HepG2 (cell line): ENCODE results near the gene JAG1. TPM values are rescaled to one million over a fixed set of nuclear protein-coding genes. Genes with fewer than 3 reads are reported as not detected.

Experiments
- CENPX ChIP-seq: sonication (generic); formaldehyde crosslinking; IDR thresholded peaks from 2 replicates; pipeline ENCODE4 v1.9.0; 2021; ENCODE audit warnings: mild to moderate bottlenecking, missing genetic modification reagents, moderate library complexity
- FOXJ3 ChIP-seq: sonication (generic); formaldehyde crosslinking; IDR thresholded peaks from 2 replicates; pipeline ENCODE4 v1.4.0; 2020; ENCODE audit warnings: missing genetic modification reagents, mild to moderate bottlenecking, borderline replicate concordance
- MTA1 ChIP-seq: sonication (generic); formaldehyde crosslinking; IDR thresholded peaks from 2 replicates; pipeline ENCODE4 v1.4.0; 2020; ENCODE audit warnings: missing genetic modification reagents, mild to moderate bottlenecking, borderline replicate concordance
- MXD4 ChIP-seq: IDR thresholded peaks from 2 replicates; pipeline ENCODE4 v1.6.1; 2016; ENCODE audit warnings: mild to moderate bottlenecking, missing biosample characterization, missing genetic modification reagents
- MZF1 ChIP-seq: sonication (generic); formaldehyde crosslinking; IDR thresholded peaks from 2 replicates; pipeline ENCODE4 v1.8.1; 2023; ENCODE audit warnings: mild to moderate bottlenecking, missing genetic modification reagents, borderline replicate concordance
- PTBP1 ChIP-seq: fragments of 200-400 bp; formaldehyde crosslinking; IDR thresholded peaks from 2 replicates; pipeline ENCODE4 v1.6.1; 2018; ENCODE audit warnings: low read length, low read depth; ENCODE audit not compliant: poor library complexity, severe bottlenecking
- SCMH1 ChIP-seq: sonication (generic); formaldehyde crosslinking; IDR thresholded peaks from 2 replicates; pipeline ENCODE4 v1.9.0; 2021; ENCODE audit warnings: missing genetic modification reagents, mild to moderate bottlenecking, borderline replicate concordance
- U2AF1 ChIP-seq: fragments of 200-400 bp; formaldehyde crosslinking; optimal IDR thresholded peaks from 2 replicates; pipeline ENCODE3; 2017; ENCODE audit warnings: mild to moderate bottlenecking, low read depth, low read length
- ZNF124 ChIP-seq: sonication (generic); formaldehyde crosslinking; IDR thresholded peaks from 2 replicates; pipeline ENCODE4 v1.4.0; 2020; ENCODE audit warnings: missing genetic modification reagents
- ZNF441 ChIP-seq: sonication (generic); formaldehyde crosslinking; IDR thresholded peaks from 2 replicates; pipeline ENCODE4 v1.7.0; 2021; ENCODE audit warnings: missing genetic modification reagents, borderline replicate concordance
- ZNF460 ChIP-seq: sonication (generic); formaldehyde crosslinking; IDR thresholded peaks from 2 replicates; pipeline ENCODE4 v1.5.1; 2020; ENCODE audit warnings: missing genetic modification reagents, mild to moderate bottlenecking, borderline replicate concordance
- ZNF468 ChIP-seq: sonication (generic); formaldehyde crosslinking; IDR thresholded peaks from 2 replicates; pipeline ENCODE4 v1.8.0; 2022; ENCODE audit warnings: mild to moderate bottlenecking, moderate library complexity, missing genetic modification reagents
- ZNF652 ChIP-seq: IDR thresholded peaks from 2 replicates; pipeline ENCODE4 v1.6.1; 2016; ENCODE audit warnings: low read depth, borderline replicate concordance
- ZNF781 ChIP-seq: sonication (generic); formaldehyde crosslinking; IDR thresholded peaks from 2 replicates; pipeline ENCODE4 v1.5.1; 2020; ENCODE audit warnings: borderline replicate concordance, mild to moderate bottlenecking, missing genetic modification reagents; ENCODE audit errors: not compliant biosample characterization
- polyA plus RNA-seq, 8 experiments: library from polyadenylated mRNA; depleted of rRNA in 3 of 8; stranded (reverse) in 7 of 8; unstranded in 1 of 8; fragments of >200 nt; fragmentation: Illumina TruSeq in 4 of 8; extraction: Trizol in 4 of 8; gene quantifications; 2 replicates each; pipeline versions ENCODE4 v1.2.1 to v1.2.3, GENCODE V29; 2011 to 2016; ENCODE audit warnings: low read depth in 4 of 8, missing spikeins in 1 of 8, mixed read lengths in 1 of 8; ENCODE audit not compliant: insufficient read depth in 1 of 8
- total RNA-seq, 5 experiments: library from RNA; depleted of rRNA; stranded (reverse); fragments of >200 nt; fragmentation: Illumina TruSeq; extraction: Trizol; gene quantifications; 2 replicates each; pipeline ENCODE4 v1.2.3, GENCODE V29; 2016; ENCODE audit warnings: low read depth in 1 of 5
- TF ChIP-seq, protein P1 (sequence below), 2 experiments: sonication (generic) in 1 of 2; formaldehyde crosslinking in 1 of 2; IDR thresholded peaks; 2 replicates each; pipeline versions ENCODE4 v1.4.0 to v1.6.1; 2016 to 2020; ENCODE audit warnings: borderline replicate concordance in 1 of 2, low read depth in 1 of 2, mild to moderate bottlenecking in 1 of 2, missing genetic modification reagents in 1 of 2
- TF ChIP-seq, protein P2 (sequence below): sonication (generic); formaldehyde crosslinking; IDR thresholded peaks from 2 replicates; pipeline ENCODE4 v1.4.0; 2020; ENCODE audit warnings: missing genetic modification reagents
- TF ChIP-seq, protein P3 (sequence below): sonication (generic); formaldehyde crosslinking; IDR thresholded peaks from 2 replicates; pipeline ENCODE4 v1.4.0; 2020; ENCODE audit warnings: mild to moderate bottlenecking, missing genetic modification reagents
- TF ChIP-seq, protein P4 (sequence below): fragments of 450-650 bp; IDR thresholded peaks from 2 replicates; pipeline ENCODE4 v1.6.1; 2017; ENCODE audit warnings: mild to moderate bottlenecking

The JAG1 gene
- total and polyA plus RNA-seq, 2 of the 13 experiments (the other 11 are each of a cell fraction or from before 2014, with no cell fraction given), result 47.1 to 56.3 TPM

DNA sequence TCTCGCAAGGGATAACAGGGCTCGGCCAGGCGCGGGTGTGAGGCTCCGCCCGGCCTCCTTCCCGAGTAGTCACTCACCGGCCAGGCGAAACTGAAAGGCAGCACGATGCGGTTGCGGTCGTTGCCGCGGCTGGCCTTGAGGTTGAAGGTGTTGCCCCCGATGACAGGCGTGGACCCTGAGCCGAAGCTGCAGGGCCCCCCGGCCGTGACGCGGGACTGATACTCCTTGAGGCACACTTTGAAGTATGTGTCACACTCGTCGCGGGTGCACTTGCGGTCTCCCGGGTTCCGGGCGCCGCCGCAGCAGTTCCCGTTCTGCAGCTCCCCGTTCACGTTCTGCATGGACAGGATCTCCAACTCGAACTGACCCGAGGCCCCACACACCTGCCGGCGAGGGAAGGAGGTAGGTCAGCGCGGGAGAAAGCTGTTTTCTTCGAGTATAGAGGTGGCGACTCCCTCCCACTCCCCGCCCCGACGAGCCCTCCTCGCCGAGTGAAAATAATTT is 1.1 kb downstream of the JAG1 start (continued):
- TF ChIP-seq, protein P1, sequence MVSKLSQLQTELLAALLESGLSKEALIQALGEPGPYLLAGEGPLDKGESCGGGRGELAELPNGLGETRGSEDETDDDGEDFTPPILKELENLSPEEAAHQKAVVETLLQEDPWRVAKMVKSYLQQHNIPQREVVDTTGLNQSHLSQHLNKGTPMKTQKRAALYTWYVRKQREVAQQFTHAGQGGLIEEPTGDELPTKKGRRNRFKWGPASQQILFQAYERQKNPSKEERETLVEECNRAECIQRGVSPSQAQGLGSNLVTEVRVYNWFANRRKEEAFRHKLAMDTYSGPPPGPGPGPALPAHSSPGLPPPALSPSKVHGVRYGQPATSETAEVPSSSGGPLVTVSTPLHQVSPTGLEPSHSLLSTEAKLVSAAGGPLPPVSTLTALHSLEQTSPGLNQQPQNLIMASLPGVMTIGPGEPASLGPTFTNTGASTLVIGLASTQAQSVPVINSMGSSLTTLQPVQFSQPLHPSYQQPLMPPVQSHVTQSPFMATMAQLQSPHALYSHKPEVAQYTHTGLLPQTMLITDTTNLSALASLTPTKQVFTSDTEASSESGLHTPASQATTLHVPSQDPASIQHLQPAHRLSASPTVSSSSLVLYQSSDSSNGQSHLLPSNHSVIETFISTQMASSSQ (IDR thresholded peaks at IDR 0.05; ENCODE audit: low read depth), result no peak
- TF ChIP-seq, protein P1 (CRISPR knock-in tag; IDR thresholded peaks at IDR 0.05; ENCODE audit: borderline replicate concordance), result peak; percentile 16; the same call in 1 of the 2 replicates
- TF ChIP-seq ZNF124 (CRISPR knock-in tag), result no peak; the same call in 1 of the 2 replicates
- TF ChIP-seq FOXJ3 (CRISPR knock-in tag), result no peak
- TF ChIP-seq, protein P2, sequence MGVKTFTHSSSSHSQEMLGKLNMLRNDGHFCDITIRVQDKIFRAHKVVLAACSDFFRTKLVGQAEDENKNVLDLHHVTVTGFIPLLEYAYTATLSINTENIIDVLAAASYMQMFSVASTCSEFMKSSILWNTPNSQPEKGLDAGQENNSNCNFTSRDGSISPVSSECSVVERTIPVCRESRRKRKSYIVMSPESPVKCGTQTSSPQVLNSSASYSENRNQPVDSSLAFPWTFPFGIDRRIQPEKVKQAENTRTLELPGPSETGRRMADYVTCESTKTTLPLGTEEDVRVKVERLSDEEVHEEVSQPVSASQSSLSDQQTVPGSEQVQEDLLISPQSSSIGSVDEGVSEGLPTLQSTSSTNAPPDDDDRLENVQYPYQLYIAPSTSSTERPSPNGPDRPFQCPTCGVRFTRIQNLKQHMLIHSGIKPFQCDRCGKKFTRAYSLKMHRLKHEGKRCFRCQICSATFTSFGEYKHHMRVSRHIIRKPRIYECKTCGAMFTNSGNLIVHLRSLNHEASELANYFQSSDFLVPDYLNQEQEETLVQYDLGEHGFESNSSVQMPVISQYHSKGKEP (CRISPR knock-in tag), result no peak
- TF ChIP-seq MTA1 (CRISPR knock-in tag), result no peak; the same call in 1 of the 2 replicates
- TF ChIP-seq, protein P3, sequence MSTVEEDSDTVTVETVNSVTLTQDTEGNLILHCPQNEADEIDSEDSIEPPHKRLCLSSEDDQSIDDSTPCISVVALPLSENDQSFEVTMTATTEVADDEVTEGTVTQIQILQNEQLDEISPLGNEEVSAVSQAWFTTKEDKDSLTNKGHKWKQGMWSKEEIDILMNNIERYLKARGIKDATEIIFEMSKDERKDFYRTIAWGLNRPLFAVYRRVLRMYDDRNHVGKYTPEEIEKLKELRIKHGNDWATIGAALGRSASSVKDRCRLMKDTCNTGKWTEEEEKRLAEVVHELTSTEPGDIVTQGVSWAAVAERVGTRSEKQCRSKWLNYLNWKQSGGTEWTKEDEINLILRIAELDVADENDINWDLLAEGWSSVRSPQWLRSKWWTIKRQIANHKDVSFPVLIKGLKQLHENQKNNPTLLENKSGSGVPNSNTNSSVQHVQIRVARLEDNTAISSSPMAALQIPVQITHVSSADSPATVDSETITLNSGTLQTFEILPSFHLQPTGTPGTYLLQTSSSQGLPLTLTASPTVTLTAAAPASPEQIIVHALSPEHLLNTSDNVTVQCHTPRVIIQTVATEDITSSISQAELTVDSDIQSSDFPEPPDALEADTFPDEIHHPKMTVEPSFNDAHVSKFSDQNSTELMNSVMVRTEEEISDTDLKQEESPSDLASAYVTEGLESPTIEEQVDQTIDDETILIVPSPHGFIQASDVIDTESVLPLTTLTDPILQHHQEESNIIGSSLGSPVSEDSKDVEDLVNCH, result 0 out of 2 replicates have a peak, but pooled peaks have one; percentile 57
- TF ChIP-seq ZNF781 (CRISPR knock-in tag), result no peak
- TF ChIP-seq PTBP1, result no peak
- no peak for TF ChIP-seq ZNF441 (CRISPR knock-in tag)
- no peak for TF ChIP-seq CENPX (CRISPR knock-in tag)
- no peak for TF ChIP-seq MXD4 (CRISPR knock-in tag)
- TF ChIP-seq, protein P4, sequence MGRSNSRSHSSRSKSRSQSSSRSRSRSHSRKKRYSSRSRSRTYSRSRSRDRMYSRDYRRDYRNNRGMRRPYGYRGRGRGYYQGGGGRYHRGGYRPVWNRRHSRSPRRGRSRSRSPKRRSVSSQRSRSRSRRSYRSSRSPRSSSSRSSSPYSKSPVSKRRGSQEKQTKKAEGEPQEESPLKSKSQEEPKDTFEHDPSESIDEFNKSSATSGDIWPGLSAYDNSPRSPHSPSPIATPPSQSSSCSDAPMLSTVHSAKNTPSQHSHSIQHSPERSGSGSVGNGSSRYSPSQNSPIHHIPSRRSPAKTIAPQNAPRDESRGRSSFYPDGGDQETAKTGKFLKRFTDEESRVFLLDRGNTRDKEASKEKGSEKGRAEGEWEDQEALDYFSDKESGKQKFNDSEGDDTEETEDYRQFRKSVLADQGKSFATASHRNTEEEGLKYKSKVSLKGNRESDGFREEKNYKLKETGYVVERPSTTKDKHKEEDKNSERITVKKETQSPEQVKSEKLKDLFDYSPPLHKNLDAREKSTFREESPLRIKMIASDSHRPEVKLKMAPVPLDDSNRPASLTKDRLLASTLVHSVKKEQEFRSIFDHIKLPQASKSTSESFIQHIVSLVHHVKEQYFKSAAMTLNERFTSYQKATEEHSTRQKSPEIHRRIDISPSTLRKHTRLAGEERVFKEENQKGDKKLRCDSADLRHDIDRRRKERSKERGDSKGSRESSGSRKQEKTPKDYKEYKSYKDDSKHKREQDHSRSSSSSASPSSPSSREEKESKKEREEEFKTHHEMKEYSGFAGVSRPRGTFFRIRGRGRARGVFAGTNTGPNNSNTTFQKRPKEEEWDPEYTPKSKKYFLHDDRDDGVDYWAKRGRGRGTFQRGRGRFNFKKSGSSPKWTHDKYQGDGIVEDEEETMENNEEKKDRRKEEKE, result no peak
- no peak for TF ChIP-seq ZNF460 (CRISPR knock-in tag)
- TF ChIP-seq ZNF468 (CRISPR knock-in tag), result no peak
- no peak for TF ChIP-seq ZNF652 (CRISPR knock-in tag)
- no peak for TF ChIP-seq SCMH1 (CRISPR knock-in tag)
- no peak for TF ChIP-seq MZF1
- peak; percentile 29 for TF ChIP-seq U2AF1
